Astrocyte (in vitro differentiated cells and primary cell): ENCODE measurements around the gene PI16.

ENCODE experiments used
- EZH2 ChIP-seq: IDR thresholded peaks from 2 replicates; pipeline ENCODE4 v1.6.1; 2012; ENCODE audit warnings: mild to moderate bottlenecking, low read length, inconsistent platforms; ENCODE audit not compliant: insufficient read depth
- TF ChIP-seq, protein P1 (sequence below): IDR thresholded peaks from 2 replicates; pipeline ENCODE4 v1.5.1; 2011; ENCODE audit warnings: low read depth, mild to moderate bottlenecking, inconsistent platforms, low read length, moderate library complexity; ENCODE audit not compliant: insufficient read depth

DNA sequence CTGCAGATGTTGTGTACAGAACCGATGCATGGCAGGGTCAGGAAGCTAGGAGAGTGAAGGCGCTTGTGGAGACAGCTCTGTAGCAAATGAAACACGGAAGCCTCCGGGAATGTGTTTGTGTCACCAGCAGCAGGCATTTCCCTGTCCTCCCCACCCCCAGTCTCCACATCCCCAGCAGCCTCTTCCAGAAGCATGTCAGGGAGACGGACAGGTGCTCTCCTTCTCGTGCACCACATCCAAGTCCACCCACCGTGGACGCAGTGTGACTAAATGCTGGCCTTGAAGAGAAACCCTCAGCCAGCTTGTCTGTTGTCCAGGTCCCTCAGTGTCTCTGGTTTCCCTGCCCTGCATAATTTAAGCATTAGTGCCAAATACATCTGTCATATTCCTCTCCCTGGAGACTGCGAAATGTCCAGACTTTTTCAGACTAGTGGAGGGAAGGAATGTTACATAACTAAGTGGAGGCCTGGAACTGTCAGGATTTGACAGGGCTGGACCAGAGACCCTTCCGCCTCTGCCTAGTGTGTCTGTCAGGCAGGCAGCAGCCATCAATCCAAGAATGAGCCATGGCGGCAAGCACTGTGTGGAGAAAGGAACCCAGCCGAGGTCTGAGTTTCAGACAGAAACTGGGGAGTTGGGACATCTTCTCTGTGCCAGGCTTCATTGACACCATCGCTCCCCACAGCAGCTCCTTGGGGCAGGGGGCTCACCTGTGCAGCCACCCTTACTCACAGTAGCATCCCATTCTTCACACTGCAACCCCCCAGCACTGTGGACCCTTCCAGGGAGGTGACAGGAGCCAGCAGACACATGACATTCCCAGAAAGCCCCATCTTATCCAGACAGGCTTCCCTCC is 26.6 kb upstream of the PI16 start:
- TF ChIP-seq, protein P1, sequence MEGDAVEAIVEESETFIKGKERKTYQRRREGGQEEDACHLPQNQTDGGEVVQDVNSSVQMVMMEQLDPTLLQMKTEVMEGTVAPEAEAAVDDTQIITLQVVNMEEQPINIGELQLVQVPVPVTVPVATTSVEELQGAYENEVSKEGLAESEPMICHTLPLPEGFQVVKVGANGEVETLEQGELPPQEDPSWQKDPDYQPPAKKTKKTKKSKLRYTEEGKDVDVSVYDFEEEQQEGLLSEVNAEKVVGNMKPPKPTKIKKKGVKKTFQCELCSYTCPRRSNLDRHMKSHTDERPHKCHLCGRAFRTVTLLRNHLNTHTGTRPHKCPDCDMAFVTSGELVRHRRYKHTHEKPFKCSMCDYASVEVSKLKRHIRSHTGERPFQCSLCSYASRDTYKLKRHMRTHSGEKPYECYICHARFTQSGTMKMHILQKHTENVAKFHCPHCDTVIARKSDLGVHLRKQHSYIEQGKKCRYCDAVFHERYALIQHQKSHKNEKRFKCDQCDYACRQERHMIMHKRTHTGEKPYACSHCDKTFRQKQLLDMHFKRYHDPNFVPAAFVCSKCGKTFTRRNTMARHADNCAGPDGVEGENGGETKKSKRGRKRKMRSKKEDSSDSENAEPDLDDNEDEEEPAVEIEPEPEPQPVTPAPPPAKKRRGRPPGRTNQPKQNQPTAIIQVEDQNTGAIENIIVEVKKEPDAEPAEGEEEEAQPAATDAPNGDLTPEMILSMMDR = no peak
- TF ChIP-seq EZH2 = no peak
